HepG2 (cell line): ENCODE data around the gene ACAP3. TPM values are rescaled to one million over a fixed set of nuclear protein-coding genes. Genes with fewer than 3 reads are reported as not detected.

Experiments used
- ATAC-seq: fragments of 200-7000 bp; cut with Tn5 transposase; 3 replicates; pipeline ENCODE4 v1.9.1; 2020; ENCODE audit warnings: mild to moderate bottlenecking, moderate library complexity
- BruUV-seq: library from RNA; stranded (reverse); fragments of 400-500 nt; replicated peaks from 2 replicates; lab custom pipeline; 2021; lab: Mats Ljungman, UMichigan
- CTCF ChIA-PET: fragments of 300-600 bp; formaldehyde crosslinking; extraction: SDS; loops from one replicate; lab custom pipeline; 2021; ENCODE audit warnings: low total read pairs, inconsistent platforms, low intra/inter-chr PET ratio; lab: Yijun Ruan, JAX
- POLR2A ChIA-PET: fragments of 350-600 bp; sonication (Branson Sonifier 250); formaldehyde crosslinking; loops from one replicate; lab custom pipeline; 2020; ENCODE audit warnings: antibody characterized with exemption, inconsistent platforms; lab: Yijun Ruan, JAX
- DNase-seq: peaks from one replicate; pipeline ENCODE4 v3.0.0-alpha.2; 2015; ENCODE audit warnings: low spot score
- FAIRE-seq: peaks from 3 replicates; lab custom pipeline; 2011; peaks lifted over from hg19 to GRCh38; lab: Jason Lieb, UNC
- H2AFZ ChIP-seq: one replicate; pipeline ENCODE4 v1.6.1; 2011; ENCODE audit warnings: low read length, inconsistent platforms
- H3K27ac ChIP-seq: fragments of 300-600 bp; 3 replicates; pipeline ENCODE4 v1.8.0; 2011; ENCODE audit warnings: mixed run types, mild to moderate bottlenecking, mixed read lengths, low read length, inconsistent platforms; ENCODE audit not compliant: insufficient read depth; ENCODE audit errors: extremely low read length
- H3K27me3 ChIP-seq, 2 experiments: fragments of 200-600 bp in 1 of 2; 2 replicates in 1 of 2; 3 replicates in 1 of 2; pipeline versions ENCODE4 v1.6.0 to v1.8.0; 2011; ENCODE audit warnings: low read length in 2 of 2, mild to moderate bottlenecking in 2 of 2, moderate library complexity in 2 of 2, inconsistent platforms in 1 of 2; ENCODE audit not compliant: insufficient read depth in 2 of 2, control insufficient read depth in 1 of 2
- H3K36me3 ChIP-seq, 2 experiments: fragments of 200-600 bp in 1 of 2; replicated peaks in 1 of 2; 2 replicates in 1 of 2; 3 replicates in 1 of 2; pipeline versions ENCODE4 v1.5.1 to v1.8.0; 2011; ENCODE audit warnings: low read length in 2 of 2, inconsistent platforms in 1 of 2; ENCODE audit not compliant: insufficient read depth in 2 of 2, control insufficient read depth in 1 of 2
- H3K4me1 ChIP-seq: 2 replicates; pipeline ENCODE4 v1.5.1; 2012; ENCODE audit warnings: low read length, inconsistent platforms; ENCODE audit not compliant: insufficient read depth
- H3K4me2 ChIP-seq: 2 replicates; pipeline ENCODE4 v1.6.0; 2011; ENCODE audit warnings: low read depth, low read length, inconsistent platforms
- H3K4me3 ChIP-seq, 3 experiments: fragments of 200-600 bp in 1 of 3; sonication (generic), shearing (Covaris generic) in 1 of 3; replicated peaks in 1 of 3; 2 replicates each; pipeline ENCODE4 v1.5.1; 2011 to 2016; ENCODE audit warnings: low read length in 3 of 3, inconsistent platforms in 2 of 3, low read depth in 2 of 3, mild to moderate bottlenecking in 2 of 3, control low read depth in 1 of 3, mixed read lengths in 1 of 3; ENCODE audit not compliant: insufficient read depth in 1 of 3
- H3K79me2 ChIP-seq: one replicate; pipeline ENCODE4 v1.6.1; 2011; ENCODE audit warnings: low read length, inconsistent platforms; ENCODE audit not compliant: insufficient read depth
- H3K9ac ChIP-seq: 2 replicates; pipeline ENCODE4 v1.6.0; 2011; ENCODE audit warnings: mild to moderate bottlenecking, low read depth, low read length, inconsistent platforms; ENCODE audit not compliant: insufficient read depth
- H3K9me3 ChIP-seq: 2 replicates; pipeline ENCODE4 v1.5.1; 2012; ENCODE audit warnings: mild to moderate bottlenecking, low read length
- H4K20me1 ChIP-seq: 2 replicates; pipeline ENCODE4 v1.6.0; 2011; ENCODE audit warnings: inconsistent platforms, mild to moderate bottlenecking, low read length, moderate library complexity; ENCODE audit not compliant: insufficient read depth
- NAIF1 ChIP-seq: sonication (generic); formaldehyde crosslinking; IDR thresholded peaks from 2 replicates; pipeline ENCODE4 v1.5.0; 2020; ENCODE audit warnings: mild to moderate bottlenecking, missing genetic modification reagents, borderline replicate concordance
- RBFOX2 ChIP-seq: fragments of 200-400 bp; formaldehyde crosslinking; IDR thresholded peaks from 2 replicates; pipeline ENCODE4 v1.6.1; 2017; ENCODE audit warnings: low read depth, mild to moderate bottlenecking, low read length
- WGBS: methylation state at CpG from one replicate; pipeline ENCODE4 v1.1.6; 2017; ENCODE audit warnings: low lambda C conversion rate; 5-methylcytosine and 5-hydroxymethylcytosine counted together
- in situ Hi-C: cut with HindIII; loops from 2 replicates; pipeline ENCODE4 v1.10.0; 2017; ENCODE audit warnings: low pct_unique_long_range_greater_than_20kb; ENCODE audit not compliant: extremely low pct_ligation_motif_present
- intact Hi-C: fragments of 100-400 bp; cut with micrococcal nuclease; formaldehyde crosslinking; loops from one replicate; pipeline ENCODE4 v1.10.0; 2022; ENCODE audit not compliant: unreplicated experiment
- polyA plus RNA-seq, 8 experiments: library from polyadenylated mRNA; depleted of rRNA in 3 of 8; stranded (reverse) in 7 of 8; unstranded in 1 of 8; fragments of >200 nt; fragmentation: Illumina TruSeq in 4 of 8; extraction: Trizol in 4 of 8; gene quantifications; 2 replicates each; pipeline versions ENCODE4 v1.2.1 to v1.2.3, GENCODE V29; 2011 to 2016; ENCODE audit warnings: low read depth in 4 of 8, missing spikeins in 1 of 8, mixed read lengths in 1 of 8; ENCODE audit not compliant: insufficient read depth in 1 of 8
- total RNA-seq, 5 experiments: library from RNA; depleted of rRNA; stranded (reverse); fragments of >200 nt; fragmentation: Illumina TruSeq; extraction: Trizol; gene quantifications; 2 replicates each; pipeline ENCODE4 v1.2.3, GENCODE V29; 2016; ENCODE audit warnings: low read depth in 1 of 5
- TF ChIP-seq, protein P1 (sequence below): sonication (generic); formaldehyde crosslinking; IDR thresholded peaks from 2 replicates; pipeline ENCODE4 v1.5.0; 2020; ENCODE audit warnings: mild to moderate bottlenecking, missing genetic modification reagents

The ACAP3 gene
- total and polyA plus RNA-seq, 2 of the 13 experiments (the other 11 are each of a cell fraction or from before 2014, with no cell fraction given): 29.4 to 50.8 TPM

DNA sequence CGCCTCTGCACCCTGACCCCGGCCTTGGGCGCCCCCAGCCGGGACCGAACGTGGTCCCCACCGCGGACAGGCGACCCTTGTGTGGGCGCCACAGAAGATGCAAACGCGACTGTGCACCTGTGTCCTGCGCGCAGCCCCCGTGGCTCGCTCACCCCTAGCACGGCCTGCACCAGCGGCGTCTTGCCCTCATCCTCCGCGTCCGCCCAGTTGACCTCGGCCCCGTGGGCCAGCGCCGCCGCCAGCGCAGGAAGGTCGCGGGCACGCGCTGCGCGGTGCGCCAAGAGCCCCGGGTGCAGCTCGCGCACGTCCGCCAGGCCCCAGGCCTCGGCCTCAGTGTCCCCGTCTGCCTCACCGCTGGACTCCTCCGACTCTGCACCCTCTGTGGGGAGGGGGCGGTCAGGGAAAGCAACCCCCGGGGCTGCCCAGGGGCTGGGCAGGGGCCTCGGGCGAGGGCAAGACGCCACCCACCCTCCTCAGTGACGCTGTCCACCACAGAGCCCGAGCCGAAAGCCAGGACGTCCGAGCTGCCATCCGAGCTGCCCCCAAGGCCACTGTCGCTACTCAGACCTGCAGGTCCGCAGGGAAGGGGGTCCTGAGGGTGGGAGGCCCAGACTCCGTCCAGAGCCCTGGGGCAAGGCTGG is 13.4 kb downstream of the ACAP3 start (continued):
- no peak for TF ChIP-seq NAIF1 (CRISPR knock-in tag)

DNA sequence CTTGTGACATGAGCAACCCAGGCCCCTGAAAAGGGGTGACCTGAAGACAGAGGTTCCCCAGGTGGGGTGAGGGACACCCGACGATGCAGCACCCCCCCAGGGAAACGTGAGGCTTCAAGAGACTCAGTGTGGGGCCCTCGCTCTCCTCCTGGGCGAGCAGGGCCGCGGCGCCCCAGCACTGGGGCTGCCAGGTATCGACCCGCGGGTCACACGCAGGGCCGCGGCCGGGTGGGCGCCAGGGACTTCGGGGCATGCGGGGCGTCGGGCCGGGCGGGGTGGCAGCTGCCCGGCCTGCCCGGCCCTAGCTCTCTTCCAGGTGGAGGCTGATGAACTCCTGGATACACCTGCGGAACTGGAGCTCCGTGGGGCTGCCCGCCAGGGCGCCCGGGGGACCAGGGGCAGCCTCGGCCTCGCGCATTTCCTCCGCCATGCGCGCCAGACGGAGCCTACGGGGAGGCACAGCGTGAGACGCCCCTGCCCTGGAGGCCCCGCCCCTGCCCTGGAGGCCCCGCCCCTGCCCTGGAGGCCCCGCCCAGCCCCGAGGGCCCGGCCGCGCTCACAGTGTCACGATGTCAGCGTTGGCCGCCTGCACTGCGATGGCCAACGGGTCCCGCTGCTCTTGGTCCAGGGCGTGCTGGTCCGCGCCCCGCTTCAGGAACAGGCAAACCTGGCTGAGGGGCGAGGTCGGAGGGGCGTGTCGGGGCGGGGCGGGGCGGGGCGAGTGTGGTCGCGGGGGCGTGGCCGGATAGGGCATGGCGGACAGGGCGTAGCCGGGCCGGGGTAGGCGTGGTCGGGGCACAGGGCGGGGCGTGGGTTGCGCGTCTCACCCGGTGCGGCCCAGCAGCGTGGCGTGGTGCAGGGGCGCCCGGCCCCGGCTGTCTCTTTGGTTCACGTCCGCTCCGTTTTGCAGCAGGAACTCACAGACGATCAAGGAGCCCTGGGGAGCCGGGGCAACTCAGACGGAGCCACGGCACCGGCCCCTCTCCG is 14.2 kb downstream of the ACAP3 start:
- in situ Hi-C loops: no loop called here
- BruUV-seq: no TSS peak

More for the DNA sequence above, 14.2 kb downstream of the ACAP3 start:
- TF ChIP-seq, protein P1, sequence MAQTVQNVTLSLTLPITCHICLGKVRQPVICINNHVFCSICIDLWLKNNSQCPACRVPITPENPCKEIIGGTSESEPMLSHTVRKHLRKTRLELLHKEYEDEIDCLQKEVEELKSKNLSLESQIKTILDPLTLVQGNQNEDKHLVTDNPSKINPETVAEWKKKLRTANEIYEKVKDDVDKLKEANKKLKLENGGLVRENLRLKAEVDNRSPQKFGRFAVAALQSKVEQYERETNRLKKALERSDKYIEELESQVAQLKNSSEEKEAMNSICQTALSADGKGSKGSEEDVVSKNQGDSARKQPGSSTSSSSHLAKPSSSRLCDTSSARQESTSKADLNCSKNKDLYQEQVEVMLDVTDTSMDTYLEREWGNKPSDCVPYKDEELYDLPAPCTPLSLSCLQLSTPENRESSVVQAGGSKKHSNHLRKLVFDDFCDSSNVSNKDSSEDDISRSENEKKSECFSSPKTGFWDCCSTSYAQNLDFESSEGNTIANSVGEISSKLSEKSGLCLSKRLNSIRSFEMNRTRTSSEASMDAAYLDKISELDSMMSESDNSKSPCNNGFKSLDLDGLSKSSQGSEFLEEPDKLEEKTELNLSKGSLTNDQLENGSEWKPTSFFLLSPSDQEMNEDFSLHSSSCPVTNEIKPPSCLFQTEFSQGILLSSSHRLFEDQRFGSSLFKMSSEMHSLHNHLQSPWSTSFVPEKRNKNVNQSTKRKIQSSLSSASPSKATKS (CRISPR knock-in tag): no peak
- 0 out of 2 replicates have a peak, but pooled peaks have one; percentile 13 for TF ChIP-seq RBFOX2
- ChIA-PET POLR2A (no interaction called here), CTCF (no interaction called here)
- Histone ChIP-seq H3K79me2 (no peaks in the 10 kb centered on the region), H3K9ac (no peak overlapping the region), H3K36me3 (no peaks in the 10 kb centered on the region; a peak in 1 of 5 replicates), H3K4me1 (no peaks in the 10 kb centered on the region), H4K20me1 (no peaks in the 10 kb centered on the region), H3K4me2 (no peak overlapping the region), H3K27me3 (no peaks in the 10 kb centered on the region), H3K9me3 (no peaks in the 10 kb centered on the region), H3K27ac (no peak overlapping the region), H2AFZ (no peak overlapping the region), H3K4me3 (no peak overlapping the region)
- ATAC-seq (no peak), DNase-seq (no peak), FAIRE-seq (no peak)
- intact Hi-C loops: loop anchor here (5.0 kb wide), 1 partner anchor 171 kb away; no protein-coding TSS in a partner anchor
- 96% methylated on average over 48 of the region's 94 CpGs for WGBS
